ENCODE data around the gene DGKI.

The DGKI gene

DNA sequence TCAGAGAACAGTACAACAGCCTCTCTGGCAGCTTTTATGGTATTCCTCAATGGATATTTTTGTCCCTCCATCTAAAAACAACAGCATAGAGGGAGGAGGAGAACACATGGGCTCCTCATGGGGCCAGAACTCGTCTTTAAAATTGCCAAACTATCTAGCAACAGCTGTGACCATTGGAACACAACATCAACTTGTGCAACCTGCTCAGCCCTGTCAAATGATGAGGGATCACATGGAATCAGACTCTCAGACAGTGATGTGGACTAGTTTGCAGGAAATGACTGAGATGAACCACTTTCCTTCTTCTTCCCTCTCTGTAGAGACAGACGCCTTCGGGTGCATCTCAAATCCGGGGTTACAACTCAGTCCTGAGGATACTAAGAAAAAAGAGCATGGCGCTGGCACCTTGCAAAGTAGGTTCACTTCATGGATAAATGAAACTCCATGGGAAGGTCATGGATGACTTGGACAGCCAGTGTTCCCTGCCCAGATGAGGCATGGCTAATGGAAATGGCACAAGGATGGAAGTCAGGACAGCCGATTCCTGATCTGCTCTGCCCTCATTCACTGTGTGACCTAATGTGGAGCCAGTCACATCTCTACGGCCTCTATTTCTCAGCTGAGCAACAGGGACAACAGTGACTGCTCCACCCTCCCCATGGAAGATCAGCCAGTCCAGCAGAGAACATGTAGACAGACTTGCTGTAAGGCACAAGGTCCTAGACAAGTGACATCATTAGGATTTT is 24.6 kb upstream of the DGKI start:
- no peak for DNase-seq

DNA sequence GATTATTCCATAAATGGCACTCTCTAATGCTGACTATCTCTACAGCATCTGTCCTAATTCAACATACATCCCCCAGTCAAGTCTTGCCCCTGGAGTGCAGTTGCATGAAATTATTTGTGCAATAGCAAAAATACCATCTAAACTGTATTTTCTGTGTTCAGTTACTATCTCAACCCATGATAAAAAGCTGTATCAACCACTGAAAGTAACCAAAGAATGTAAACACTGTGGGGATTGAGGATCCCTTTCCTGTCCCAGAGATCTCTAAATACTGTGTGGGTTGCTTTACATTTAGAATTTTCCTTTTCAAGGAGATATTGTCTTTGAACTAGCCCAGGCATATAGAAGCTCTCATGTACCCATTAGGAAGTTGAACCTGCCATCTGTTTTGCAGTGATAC is 23.9 kb upstream of the DGKI start:
- DNase-seq, result no peak

DNA sequence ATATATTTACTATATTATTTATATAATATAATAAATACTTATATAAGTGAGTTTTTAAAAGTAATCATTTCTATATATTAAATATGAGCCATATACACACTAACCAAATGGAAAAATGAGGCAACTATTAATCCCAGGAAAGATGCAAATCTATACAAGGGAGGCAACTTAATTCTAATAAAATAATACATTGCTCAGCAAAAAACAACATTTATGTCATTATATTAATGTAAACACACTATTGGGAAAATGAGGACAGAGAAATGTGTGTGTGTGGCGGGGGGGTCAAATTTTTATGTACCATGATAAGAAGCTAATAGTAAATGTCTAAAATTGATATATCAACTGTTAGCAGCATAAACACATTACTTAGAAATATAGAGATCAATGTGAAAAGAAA is 23.3 kb upstream of the DGKI start:
- DNase-seq, result no peak

DNA sequence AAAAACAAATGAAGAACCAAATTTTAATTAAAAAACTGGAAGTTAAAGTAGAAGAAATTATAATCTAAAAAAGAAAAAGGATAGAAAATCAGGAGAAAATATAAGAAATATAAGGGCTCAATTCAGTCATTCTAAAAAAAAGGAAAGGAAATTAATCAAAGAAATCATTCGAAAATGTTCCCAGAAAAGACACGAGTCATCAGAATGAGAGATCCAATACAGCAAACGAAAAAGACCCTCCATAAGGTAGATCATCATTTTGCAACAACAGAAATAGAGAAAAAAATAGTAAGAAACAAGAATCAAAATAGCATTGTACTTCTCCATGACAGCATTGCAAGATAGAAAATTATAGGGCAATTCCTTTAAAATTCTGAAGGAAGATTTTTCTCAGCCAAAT is 22.5 kb upstream of the DGKI start:
- no peak for DNase-seq

DNA sequence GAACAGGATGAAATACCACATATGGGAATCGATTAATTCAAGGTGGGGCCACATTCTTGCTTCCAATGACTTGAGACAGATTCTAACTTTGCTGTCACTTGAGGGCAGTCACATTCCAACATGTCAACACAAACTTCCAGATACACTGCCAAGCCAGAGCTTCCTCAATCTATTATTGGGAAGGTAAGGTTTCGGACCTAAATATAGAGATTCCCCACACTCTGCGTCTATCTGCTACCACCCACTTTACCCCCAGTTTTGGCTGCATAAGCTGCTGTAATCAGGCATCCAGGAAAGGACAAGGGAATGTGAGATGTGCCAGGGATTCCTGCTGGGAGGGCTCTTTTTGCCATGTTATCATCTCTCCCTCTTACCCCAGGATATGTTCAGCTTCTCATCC is 20.5 kb upstream of the DGKI start:
- no peak for DNase-seq

DNA sequence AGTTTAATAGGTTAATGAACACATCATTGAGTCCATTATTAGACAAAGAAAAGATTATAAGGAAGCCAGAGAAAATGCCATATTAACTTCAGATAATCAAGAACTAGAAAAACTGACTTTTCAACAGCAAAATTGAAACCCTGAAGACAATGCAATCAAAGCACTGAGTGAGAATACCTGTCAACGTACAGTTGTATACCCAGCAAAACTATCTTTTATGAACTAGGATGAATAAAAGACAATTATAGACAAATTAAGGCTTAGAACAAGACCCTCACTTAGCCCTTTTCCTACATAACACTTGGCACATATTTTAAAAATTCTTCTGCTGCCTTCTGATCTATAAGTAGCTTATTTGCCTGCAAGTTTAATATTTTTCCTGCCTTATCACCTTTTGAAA is 19.0 kb upstream of the DGKI start:
- no peak for DNase-seq

DNA sequence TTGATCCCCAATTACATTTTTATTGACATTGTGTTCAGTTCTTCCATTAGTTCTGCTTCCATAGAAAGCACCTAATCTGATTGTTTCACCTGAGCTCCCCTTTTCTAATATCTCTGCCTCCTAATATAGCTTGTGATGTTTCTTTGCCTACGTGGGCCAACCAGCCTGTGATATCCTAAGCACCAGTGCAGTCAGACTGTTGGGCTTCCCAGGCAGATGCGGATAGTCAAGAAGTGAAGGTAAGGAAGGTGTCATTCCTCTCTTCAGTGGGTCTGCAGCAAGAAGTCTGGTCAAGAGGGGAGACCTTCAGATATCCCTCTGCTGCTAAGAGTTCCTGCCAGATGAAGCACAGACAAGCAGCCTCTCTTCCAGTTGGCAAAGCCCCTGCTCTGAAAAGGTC is 16.2 kb upstream of the DGKI start:
- no peak for DNase-seq

DNA sequence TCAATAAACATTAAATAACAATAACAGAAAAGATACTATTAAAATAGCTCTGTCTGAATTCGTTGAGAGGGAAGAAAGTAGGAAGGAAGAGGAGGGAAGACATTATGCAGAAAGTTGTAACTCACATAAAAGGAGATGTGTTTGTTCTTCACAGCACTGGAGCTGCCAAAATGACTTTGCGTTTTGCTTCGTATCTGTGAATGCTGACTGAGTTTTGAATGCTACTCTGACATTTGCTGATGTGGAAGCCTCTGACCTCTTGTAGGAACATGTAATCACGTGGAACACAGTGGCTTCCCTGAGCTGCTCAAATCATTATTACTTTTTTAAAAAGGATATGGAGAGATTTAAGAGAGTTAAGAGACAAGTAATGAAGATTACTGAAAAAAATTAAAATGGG is 15.6 kb upstream of the DGKI start:
- DNase-seq, result no peak

DNA sequence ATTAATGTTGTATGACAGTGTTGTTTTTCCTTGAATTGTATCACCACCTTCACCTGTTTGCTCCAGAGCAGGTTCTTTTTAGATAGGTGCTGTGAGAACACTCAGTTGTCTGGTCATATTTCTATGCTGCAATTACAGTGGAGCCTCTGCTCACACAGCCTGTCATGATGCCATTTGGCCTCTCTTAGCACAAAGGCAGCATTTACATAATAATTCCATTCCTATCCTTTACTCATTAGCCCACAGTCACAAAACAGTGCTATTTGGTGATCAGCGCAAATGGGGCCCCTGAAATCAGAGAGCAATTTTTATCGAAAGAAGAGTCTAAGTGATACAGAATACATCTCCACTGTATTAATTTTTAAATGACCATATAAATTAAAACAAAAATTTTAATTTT is 13.8 kb upstream of the DGKI start:
- no peak for DNase-seq

DNA sequence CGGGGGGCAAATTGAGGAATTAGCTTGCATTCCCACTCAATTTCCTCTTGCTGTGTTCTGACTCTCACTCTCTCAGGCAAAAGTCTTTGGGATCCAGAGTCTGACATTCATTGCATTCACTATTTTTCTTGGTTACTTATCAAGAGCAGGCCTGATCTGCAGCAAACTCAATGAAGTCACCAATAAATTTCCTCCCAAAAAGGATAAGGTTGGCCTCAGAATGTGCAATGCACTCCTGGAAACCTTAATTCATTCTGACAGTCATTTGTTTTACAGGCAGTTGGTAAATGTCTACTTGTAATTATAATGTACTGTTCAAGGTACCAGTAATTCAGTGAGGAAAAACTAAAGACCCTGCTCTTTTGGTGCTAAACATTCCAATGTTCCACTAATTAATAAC is 6.3 kb upstream of the DGKI start:
- no peak for DNase-seq

DNA sequence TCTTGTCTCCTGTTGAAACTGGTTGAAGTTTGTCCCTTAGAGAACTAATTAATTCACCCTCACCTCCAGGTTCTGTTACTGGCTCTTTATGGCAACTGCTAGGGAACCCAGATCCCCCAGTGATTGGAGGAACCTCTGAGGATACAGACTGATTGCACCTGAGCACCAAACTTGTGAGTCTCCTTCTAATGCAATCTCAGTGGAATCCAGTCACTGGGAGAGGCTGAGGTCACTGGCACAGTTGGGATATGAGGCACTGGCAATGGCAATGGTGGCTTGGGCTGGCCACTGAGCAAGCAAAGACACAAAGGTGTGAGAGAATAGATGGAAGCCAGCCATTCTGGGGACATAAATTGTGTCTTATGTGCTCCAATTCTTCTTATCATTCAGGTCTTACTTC is 5.3 kb upstream of the DGKI start:
- no peak for DNase-seq

DNA sequence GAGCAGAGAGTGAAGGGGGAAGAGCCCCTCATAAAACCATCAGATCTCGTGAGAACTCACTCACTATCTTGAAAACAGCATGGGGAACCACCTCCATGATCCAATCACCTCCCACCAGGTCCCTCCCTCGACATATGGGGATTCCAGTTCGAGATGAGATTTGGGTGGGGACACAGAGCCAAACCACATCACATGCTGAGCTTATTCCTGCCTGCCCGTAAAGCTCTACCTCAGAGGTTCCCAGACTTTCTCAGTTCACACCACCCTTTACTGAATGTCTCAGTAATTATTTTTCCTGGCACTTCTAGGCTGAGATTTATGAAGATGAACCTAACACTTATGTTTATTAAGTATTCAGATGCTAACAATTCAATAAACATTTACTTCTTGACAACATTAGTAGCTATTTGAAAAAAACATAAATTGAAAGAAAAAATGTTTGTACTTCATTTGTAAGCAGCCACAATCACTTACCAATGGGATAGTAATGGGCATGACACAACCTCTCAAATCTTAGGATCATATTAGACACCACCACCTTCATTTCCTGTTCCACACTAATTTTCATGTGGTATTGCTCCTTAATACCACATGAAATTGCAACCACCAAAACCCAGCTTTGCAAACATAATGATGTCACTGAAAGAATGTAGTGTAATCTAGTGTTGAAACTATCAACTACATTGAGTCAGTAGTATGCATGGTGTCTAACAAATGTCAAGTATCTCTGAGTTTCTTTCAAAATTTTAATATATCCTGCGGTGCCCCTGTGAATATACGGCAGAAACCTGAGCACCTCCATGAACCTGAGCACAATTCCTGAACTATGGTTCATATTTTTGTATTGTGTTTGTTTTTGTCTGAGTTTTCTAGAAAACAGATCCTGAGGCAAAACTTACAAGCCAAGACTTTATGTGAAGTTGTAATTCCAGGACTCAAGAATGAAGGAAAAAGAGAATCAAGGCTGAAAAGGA is 4.5 kb upstream of the DGKI start:
- DNase-seq, result no peak

DNA sequence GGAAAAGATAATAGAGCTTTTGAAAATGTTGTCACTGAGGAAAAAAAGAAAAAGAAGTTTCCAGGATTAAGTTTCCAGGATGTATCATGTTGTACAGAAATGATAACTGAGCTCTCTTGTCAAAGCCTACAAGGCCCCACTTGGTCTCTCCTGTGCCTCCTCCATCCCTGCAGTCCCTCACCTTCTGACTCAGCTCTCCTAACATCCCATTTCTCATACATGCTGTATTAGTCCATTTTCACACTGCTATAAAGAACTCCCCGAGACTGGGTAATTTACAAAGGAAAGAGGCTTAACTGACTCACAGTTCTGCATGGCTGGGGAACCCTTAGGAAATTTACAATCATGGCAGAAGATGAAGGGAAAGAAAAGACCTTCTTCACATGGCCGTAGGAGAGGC is 3.8 kb upstream of the DGKI start:
- no peak for DNase-seq

DNA sequence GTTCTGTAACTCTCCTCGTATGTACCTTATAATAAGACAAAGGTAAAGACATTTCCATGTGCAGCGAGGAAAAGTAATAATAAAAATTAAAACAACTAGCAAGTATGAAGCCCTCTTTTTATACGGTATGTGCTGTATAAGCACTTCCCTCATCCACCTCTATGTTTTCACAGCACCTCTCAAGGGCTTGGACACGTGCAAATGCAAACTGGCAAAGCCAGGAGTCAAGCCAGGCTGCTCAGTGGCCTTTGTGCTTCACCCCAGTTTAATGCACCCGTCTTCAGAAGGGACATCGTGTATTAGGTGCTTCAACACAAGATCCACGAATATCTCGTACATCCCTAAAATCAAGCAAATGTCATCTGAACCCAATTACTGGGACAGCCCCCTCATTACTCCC is 1.3 kb upstream of the DGKI start:
- no peak for DNase-seq

DNA sequence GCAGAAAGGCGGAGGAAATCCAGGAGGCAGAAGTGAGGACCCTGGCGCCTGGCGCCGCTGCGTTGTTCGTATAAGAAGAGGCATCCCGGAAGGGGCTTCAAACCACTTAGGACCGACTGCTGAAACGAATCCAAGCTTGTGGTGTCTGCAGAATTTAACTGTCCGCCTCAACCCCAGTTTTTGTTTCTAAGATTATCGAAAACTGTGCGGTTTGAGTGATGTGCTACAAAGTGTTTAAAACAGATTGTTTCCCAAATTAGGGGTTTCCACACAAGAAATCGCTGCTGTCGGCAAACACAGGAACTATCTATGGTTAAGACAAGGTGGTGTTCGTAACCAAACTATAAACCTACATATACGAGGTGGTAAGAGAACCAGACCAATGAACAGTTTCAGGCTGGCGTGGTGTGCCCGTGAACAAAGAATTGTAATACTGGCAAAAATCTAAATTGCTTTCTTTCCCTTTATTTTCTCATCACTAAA is 835 bp upstream of the DGKI start:
- DNase-seq, result no peak

DNA sequence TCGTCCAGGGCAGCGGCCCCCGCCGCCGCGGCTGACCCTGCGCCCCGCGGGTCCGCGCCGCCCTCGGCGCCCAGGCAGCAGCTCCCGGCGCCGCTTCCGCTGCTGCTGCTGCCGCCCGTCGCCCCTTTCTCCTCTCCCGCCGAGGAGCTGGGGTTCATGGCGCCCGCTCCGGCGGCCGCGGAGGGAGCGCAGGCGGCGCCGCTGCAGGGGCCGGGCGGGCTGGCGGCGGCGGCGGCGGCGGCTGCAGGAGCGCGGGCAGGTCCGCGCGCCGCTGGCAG is 286 bp downstream of the DGKI start:
- DNase-seq, result no peak

DNA sequence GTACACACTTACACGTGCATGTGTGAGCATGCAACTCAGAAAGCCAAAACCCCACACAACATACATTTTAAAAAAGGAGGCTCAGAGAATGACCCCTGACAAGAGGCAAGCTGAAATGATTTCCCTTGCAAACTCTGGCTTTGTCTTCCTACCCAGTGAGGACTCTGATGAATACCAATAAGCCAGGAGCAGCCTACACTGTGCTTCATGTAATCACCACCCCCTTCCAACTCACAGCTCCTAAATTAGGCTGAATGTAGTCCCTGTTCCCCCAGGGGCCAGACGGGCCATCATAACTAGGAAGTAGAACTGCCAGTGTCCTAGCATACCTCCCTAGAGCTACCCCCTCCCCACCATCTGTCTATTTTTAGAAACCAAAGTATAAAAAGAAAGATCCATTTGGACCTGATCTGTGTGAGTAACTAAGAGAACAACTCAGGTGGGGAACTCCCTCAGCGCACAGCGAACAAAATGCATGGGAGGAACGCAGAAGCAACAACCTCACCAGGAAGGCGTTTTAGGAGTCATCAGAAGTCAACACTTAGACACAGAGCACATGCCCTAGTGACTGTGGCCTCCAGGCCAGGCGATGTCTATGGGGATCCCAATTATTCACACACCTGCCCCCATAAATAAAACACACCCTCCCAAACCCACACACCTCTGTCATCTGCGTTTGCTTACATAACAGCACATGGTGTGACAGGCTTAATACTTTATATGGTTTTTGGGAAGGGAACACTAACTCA is 1.9 kb downstream of the DGKI start:
- DNase-seq, result no peak

DNA sequence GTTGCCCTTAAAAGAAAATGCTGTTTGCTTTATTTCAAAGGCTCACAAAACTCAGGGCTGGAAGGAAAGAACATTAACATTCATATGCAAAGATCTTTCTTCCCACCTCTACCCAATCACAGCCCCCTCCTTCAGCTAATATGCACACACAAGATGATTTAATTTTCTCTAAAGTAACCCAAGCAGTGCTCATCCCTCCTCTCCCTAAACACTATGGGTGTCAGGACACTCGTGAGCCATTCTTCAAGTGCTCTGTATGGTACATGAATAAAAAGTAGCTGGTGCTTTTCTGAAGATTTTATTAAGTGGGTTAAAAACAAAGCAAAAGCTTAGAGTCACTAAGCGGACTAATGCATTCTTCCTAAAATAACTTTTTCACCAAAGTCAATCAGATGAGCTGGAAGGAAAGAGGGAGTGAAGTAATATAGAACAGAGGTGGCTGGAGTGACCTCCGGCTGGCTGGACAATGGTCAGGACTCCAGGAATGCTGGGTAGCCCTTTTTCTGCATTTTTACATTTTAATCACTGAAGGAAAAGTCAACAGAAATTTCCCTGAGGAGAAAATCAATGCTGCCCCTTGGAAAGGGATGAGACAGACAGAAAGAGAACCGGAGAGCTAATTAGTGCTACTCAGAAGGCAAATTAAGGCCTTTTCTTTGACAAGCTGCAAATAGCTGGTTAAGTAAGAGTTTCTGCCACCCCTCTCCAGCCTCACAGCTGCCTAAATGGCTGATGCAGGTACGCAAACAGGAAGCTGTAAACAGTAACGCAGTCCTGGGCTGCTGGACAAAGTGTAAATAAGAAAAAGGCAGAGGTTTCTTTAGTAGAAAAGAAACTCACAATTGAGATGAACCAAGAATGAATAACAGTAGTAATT is 6.6 kb downstream of the DGKI start:
- DNase-seq, result no peak

DNA sequence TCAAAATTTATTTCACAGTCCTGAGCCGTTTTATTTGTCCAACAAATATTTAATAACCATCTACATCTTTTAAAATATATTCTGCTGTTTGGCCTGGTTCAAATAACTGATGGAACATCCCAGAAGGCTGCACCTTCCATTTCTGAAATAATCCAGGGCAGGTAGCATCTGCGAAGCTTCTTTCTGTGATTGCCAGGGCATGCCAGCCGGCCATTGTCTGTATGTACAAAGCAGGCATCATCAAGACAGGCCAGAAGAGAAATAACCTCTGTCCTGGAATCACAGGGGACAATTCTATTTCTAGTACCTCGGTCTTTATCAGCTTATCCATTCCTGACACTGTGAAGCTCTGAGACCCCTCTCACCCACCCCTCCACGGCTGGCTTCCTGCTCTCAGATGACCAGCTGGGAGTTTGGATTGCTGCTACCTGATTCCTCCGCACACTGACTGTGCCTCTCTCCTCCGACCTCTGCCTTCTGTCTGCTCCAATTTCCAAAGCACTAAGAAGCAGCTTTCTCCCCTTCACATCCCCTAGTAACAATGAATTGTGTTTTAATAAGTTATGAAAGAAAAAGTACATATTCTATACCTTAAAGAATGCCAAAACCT is 8.0 kb downstream of the DGKI start:
- DNase-seq, result no peak

DNA sequence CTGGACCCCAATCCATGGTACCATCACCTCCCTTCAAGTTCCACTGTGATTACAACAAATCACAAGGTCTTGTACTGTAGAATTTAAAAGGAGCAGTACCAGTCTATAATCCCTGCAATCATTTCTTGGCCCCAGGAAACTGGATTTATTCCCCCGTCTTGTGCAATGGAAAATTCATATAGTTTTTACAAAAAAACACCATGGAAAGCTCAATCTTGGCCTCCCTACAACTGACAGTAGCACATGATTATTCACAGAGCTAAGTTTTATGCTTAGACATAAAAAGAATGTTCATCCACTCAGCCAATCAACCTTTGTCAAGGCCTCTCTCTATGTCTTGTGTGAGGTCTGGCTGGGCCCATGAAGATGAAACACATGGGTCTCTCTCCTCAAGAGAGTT is 10.2 kb downstream of the DGKI start:
- no peak for DNase-seq

DNA sequence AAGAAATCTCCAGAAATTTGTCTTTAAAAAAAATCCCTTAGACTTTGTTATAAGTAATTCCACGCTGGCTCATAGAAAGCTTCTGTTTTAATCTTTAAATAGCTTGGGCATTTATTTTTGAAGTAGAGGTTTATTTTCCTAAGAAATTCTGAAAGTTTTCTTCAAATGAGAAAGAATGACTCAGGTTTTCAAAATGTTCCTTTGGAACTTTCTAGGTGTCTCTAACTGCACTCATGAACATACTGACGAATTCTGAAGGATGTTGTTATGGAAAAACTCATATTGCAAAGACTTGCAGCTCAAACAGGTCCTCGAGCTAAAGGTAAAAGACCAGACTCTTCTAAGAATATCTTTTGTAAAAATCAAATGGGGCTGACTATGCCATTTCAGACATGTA is 10.7 kb downstream of the DGKI start:
- DNase-seq, result no peak

DNA sequence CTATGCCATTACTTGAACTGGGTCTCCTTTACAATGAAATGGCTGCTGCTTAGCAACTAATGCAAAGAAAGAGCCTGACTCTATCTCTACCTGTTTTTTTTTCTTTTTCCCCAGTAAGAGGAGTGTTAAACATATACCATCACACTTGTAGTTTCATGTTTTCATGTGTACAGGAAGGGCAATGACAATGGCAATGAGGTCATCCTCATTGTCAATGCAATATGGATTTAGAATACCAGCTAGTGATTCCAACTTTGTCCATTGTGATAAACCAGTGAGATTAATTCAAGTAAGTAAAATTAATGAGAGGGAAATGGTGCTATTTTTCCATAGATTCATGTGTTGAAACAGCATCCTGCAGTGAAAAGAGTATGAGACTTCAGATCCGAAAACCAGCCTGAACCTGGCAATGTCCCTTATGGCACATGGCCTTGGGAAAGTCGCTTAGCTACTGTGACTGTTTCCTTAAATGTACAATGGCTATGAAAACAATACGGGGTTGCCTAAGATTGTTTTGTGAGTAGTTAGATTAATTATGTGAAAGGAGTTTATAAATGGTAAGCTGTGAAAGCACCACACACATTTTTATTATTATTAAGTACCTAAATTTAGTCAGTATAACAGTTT is 11.2 kb downstream of the DGKI start:
- no peak for DNase-seq
